ENCODE measurements around the gene PLS3. TPM values are rescaled to one million over a fixed set of nuclear protein-coding genes. Genes with fewer than 3 reads are reported as not detected.

The PLS3 gene
- polyA plus RNA-seq, 1 donor = 70.8 TPM

DNA sequence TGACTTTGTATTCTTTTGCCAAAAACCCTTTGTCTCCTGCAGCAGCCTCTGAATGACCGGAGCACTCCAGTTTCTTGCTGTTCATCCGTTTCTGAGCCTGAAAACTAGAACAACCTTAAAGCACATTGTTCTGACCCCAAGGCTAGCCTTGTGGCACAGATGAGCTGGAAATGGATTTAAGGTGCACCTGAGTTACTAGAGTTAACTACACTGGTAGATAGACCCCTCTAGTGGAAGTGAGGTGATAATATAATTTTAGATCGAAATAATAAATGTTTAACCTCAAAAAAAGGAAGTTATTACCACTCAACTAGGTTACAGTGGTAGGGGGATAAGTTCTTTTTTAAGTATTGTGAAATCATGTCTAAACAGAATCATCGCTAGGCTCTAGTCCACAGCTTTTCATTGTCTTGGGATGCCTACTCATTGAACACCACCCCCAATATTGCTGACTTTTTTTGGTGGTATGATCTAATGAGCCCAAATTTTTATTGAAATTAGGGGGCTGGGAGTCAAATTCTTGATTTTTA lies 2.7 kb downstream of the PLS3 start:
- no peaks in the 10 kb centered on the region for H3K9me3 ChIP-seq (ENCODE audit: control insufficient read depth, low read depth, low read length)
- H3K27ac ChIP-seq (ENCODE audit: low read length) = no peak overlapping the region
- WGBS (ENCODE audit: insufficient coverage, low lambda C conversion rate) = no CpG with 5 or more reads among the region's 4 CpGs
- peaks cover 2% of the 10 kb centered on the region for H3K4me1 ChIP-seq (ENCODE audit: control insufficient read depth, insufficient read depth, low read length)
- H3K27me3 ChIP-seq (ENCODE audit: control insufficient read depth, insufficient read depth, low read length) = no peaks in the 10 kb centered on the region
- no peak for DNase-seq
- H3K4me3 ChIP-seq (ENCODE audit: low read length) = no peak overlapping the region
- H3K36me3 ChIP-seq (ENCODE audit: control insufficient read depth, insufficient read depth, low read length) = no peaks in the 10 kb centered on the region

DNA sequence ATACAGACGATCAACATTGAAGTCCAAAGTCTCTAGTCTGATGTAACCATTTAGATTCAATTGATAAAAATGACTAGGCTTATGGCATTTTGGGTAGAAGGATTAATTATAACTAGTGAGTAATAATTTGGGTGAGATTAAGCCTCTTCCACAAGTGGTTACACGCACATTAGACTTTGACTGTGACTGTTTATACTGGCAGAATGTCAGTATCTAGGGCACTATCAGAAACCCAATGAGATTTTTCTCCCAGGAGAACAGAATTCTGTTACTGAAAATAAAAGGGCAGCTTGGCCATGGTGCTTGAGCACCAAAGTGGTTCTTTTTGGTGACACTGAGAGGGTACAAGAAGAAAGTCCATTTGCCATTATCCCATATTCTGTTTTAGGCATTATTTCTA lies 3.3 kb downstream of the PLS3 start:
- H3K27ac ChIP-seq (ENCODE audit: low read length) = no peak overlapping the region
- no CpG with 5 or more reads among the region's 2 CpGs for WGBS (ENCODE audit: insufficient coverage, low lambda C conversion rate)

DNA sequence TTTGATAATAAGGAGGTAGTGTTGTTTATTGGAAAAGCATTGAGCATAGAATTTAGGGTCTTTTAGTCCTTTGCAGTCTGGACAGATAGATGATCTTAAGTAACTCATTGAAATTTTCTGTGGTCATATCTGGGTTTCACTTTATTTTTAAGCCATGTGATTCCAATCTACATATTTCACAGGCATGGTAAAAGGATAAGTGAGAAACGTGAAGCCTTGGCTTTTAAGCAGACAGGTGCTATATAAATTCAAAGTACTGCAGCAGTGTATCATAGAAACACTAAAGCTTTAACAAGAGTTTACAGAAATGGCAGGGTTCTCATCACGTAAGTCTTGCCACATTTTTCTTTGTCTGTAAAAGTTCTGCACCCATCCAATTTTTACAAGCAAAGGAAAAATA lies 4.9 kb downstream of the PLS3 start:
- no peaks in the 10 kb centered on the region for H3K36me3 ChIP-seq (ENCODE audit: control insufficient read depth, insufficient read depth, low read length)
- H3K27me3 ChIP-seq (ENCODE audit: control insufficient read depth, insufficient read depth, low read length) = no peaks in the 10 kb centered on the region
- H3K4me1 ChIP-seq (ENCODE audit: control insufficient read depth, insufficient read depth, low read length) = peaks cover 2% of the 10 kb centered on the region
- H3K4me3 ChIP-seq (ENCODE audit: low read length) = no peak overlapping the region
- no CpG with 5 or more reads among the region's 2 CpGs for WGBS (ENCODE audit: insufficient coverage, low lambda C conversion rate)
- H3K27ac ChIP-seq (ENCODE audit: low read length) = no peak overlapping the region
- H3K9me3 ChIP-seq (ENCODE audit: control insufficient read depth, low read depth, low read length) = no peaks in the 10 kb centered on the region
- DNase-seq = no peak

More for the DNA sequence above, 3.3 kb downstream of the PLS3 start:
- Histone ChIP-seq H3K36me3 (ENCODE audit: control insufficient read depth, insufficient read depth, low read length) (no peaks in the 10 kb centered on the region), H3K4me3 (ENCODE audit: low read length) (no peak overlapping the region), H3K9me3 (ENCODE audit: control insufficient read depth, low read depth, low read length) (no peaks in the 10 kb centered on the region), H3K4me1 (ENCODE audit: control insufficient read depth, insufficient read depth, low read length) (peaks cover 2% of the 10 kb centered on the region), H3K27me3 (ENCODE audit: control insufficient read depth, insufficient read depth, low read length) (no peaks in the 10 kb centered on the region)
- no peak for DNase-seq

DNA sequence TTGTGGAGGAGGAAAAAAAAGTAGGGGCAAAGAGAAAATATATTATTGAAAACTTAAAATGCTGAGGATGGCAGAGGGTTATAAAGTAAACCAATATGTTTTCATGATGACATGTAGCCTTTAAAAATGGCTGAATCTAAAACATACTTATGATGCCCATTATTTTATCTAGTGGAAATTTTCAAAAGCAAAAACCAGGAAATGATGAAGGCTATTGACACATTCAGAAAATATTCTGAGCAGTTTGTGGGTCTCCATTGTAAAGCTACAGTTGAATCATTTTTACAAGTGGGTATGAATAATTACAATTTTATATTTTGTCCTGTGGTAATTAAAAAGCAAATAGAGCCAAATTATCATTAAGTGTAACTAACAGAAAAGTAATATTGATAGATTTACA lies 10.7 kb downstream of the PLS3 start:
- no peaks in the 10 kb centered on the region for H3K36me3 ChIP-seq (ENCODE audit: control insufficient read depth, insufficient read depth, low read length)
- no peak overlapping the region for H3K4me3 ChIP-seq (ENCODE audit: low read length)
- H3K4me1 ChIP-seq (ENCODE audit: control insufficient read depth, insufficient read depth, low read length) = no peaks in the 10 kb centered on the region
- no peaks in the 10 kb centered on the region for H3K27me3 ChIP-seq (ENCODE audit: control insufficient read depth, insufficient read depth, low read length)
- DNase-seq = no peak
- H3K27ac ChIP-seq (ENCODE audit: low read length) = no peak overlapping the region
- H3K9me3 ChIP-seq (ENCODE audit: control insufficient read depth, low read depth, low read length) = no peaks in the 10 kb centered on the region

DNA sequence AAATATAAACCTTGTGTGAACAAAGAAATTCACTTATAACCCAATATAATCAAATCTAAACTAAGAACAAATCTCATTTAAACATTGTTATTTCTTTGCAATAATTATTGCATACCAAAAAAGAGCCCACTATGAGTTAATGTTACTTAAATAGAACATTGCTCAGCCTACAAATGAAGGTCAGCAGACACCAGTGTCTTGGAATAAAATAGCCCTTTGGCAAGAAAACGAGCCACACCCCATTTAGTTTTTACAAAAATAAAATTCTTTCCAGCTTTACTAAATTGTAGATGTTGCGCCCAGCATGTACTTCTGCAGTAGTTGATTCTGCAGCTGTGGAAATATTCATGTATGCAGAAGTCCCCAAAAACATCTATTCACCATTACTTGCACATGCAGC lies 12.2 kb downstream of the PLS3 start:
- no peak for DNase-seq
- H3K4me3 ChIP-seq (ENCODE audit: low read length) = no peak overlapping the region
- H3K4me1 ChIP-seq (ENCODE audit: control insufficient read depth, insufficient read depth, low read length) = no peaks in the 10 kb centered on the region
- no peak overlapping the region for H3K27ac ChIP-seq (ENCODE audit: low read length)
- no peaks in the 10 kb centered on the region for H3K36me3 ChIP-seq (ENCODE audit: control insufficient read depth, insufficient read depth, low read length)
- H3K9me3 ChIP-seq (ENCODE audit: control insufficient read depth, low read depth, low read length) = no peaks in the 10 kb centered on the region
- WGBS (ENCODE audit: insufficient coverage, low lambda C conversion rate) = no CpG with 5 or more reads among the region's 2 CpGs
- H3K27me3 ChIP-seq (ENCODE audit: control insufficient read depth, insufficient read depth, low read length) = no peaks in the 10 kb centered on the region

DNA sequence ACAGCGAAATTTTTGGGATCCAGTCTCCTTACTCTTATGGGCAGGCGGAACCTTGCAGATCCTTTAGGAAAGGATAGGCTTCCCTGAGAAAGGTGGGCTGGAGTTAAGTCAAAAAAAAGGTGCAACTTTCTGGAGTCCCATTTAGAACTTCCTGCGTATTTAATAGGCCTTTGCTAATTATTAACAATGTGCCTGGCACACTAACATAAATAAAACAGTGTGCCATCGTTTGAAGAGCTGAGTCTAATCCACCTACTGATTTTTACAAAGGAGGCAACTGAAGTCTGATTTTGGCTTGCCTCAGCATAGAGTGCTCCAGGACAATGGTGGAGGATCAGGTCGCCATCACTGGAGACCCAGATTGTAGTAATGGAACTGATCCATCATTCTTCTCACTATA lies 15.7 kb downstream of the PLS3 start:
- no CpG with 5 or more reads among the region's 5 CpGs for WGBS (ENCODE audit: insufficient coverage, low lambda C conversion rate)
- no peaks in the 10 kb centered on the region for H3K27me3 ChIP-seq (ENCODE audit: control insufficient read depth, insufficient read depth, low read length)
- no peak overlapping the region for H3K27ac ChIP-seq (ENCODE audit: low read length)
- no peaks in the 10 kb centered on the region for H3K9me3 ChIP-seq (ENCODE audit: control insufficient read depth, low read depth, low read length)
- no peaks in the 10 kb centered on the region for H3K4me1 ChIP-seq (ENCODE audit: control insufficient read depth, insufficient read depth, low read length)
- no peak for DNase-seq
- no peak overlapping the region for H3K4me3 ChIP-seq (ENCODE audit: low read length)
- H3K36me3 ChIP-seq (ENCODE audit: control insufficient read depth, insufficient read depth, low read length) = no peaks in the 10 kb centered on the region

DNA sequence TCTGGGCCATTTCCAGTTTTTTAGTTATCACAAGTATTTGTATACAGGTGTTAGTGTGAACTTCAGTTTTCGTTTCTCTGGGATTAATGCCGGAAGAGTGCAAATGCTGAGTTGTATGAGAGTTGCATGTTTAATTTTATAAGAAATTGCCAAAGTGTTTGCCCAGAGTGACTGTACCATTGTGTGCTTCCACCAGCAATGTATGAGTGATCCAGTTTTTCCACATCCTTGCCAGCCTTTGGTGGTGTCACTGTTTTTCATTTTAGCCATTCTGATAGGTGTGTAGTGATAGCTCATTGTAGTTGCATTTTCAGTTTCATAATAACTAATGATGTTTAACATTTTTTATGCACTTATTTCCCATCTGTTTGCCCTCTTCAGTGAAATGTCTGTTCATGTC lies 18.4 kb downstream of the PLS3 start:
- Histone ChIP-seq H3K4me1 (ENCODE audit: control insufficient read depth, insufficient read depth, low read length) (no peaks in the 10 kb centered on the region), H3K27me3 (ENCODE audit: control insufficient read depth, insufficient read depth, low read length) (no peaks in the 10 kb centered on the region), H3K27ac (ENCODE audit: low read length) (no peak overlapping the region), H3K36me3 (ENCODE audit: control insufficient read depth, insufficient read depth, low read length) (no peaks in the 10 kb centered on the region), H3K4me3 (ENCODE audit: low read length) (no peak overlapping the region), H3K9me3 (ENCODE audit: control insufficient read depth, low read depth, low read length) (no peaks in the 10 kb centered on the region)
- WGBS (ENCODE audit: insufficient coverage, low lambda C conversion rate) = no CpG with 5 or more reads among the region's 2 CpGs
- DNase-seq = no peak

DNA sequence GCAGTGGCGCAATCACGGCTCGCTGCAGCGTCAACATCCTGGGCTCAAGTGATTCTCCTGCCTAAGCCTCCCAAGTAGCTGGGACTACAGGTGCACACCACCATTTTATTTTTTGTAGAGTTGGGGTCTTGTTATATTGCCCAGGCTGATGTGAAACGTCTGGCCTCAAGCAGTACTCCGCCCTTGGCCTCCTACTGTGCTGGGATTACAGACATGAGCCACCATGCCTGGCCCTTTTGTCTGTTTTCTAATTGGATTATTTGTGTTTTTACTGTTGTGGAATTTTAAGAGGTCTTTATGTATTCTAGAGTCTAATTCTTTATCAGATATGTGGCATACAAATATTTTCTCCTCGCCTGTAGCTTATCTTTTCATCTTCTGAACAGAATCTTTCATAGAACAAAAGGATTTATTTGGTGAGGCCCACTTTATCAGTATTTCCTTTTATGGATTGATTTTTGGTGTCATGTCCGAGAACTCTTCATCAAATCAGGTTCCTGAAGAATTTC lies 18.9 kb downstream of the PLS3 start:
- Histone ChIP-seq H3K27ac (ENCODE audit: low read length) (no peak overlapping the region), H3K27me3 (ENCODE audit: control insufficient read depth, insufficient read depth, low read length) (no peaks in the 10 kb centered on the region), H3K9me3 (ENCODE audit: control insufficient read depth, low read depth, low read length) (no peaks in the 10 kb centered on the region), H3K4me1 (ENCODE audit: control insufficient read depth, insufficient read depth, low read length) (no peaks in the 10 kb centered on the region), H3K4me3 (ENCODE audit: low read length) (no peak overlapping the region), H3K36me3 (ENCODE audit: control insufficient read depth, insufficient read depth, low read length) (no peaks in the 10 kb centered on the region)
- no CpG with 5 or more reads among the region's 8 CpGs for WGBS (ENCODE audit: insufficient coverage, low lambda C conversion rate)
- DNase-seq = no peak

DNA sequence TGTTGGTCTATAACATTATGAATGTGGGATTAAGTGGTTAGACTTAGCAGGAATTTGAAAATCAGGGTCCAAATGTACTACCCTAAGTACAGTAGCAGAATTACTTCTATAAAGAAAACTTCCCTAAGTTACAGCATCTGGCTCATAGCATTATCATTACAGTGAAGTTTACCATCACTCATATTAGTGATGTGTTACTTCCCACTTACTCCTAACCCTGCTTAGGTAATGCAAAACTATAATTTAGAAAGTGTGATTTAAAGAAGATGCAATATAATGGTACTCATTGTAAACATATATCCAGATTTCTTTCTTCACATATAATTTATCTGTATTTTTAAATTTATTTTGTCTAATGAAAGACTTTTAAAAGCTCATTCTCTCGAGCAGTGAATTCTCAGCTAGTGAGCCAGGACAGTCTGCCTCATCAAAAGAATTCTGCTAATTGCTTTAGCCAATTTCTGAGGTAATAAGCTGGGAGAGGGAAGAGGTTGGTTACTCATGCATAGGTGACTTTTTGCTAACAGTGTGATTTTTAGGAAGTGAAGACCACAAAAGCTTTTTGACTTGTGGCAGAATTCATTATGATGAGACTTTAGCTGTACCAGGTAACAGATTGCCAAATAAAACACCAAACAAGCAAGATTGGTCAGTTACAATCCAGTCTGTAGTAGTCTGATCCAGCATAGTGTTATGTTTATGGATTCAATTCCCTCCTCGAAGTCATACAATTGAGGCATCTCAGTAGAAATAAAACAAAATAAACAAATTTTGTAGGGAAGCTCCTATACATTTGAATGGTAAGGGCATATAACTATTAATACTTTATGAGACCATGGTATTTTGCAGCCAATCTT lies 21.0 kb downstream of the PLS3 start:
- no peak for DNase-seq
- no CpG with 5 or more reads among the region's 2 CpGs for WGBS (ENCODE audit: insufficient coverage, low lambda C conversion rate)
- Histone ChIP-seq H3K9me3 (ENCODE audit: control insufficient read depth, low read depth, low read length) (no peaks in the 10 kb centered on the region), H3K27ac (ENCODE audit: low read length) (no peak overlapping the region), H3K4me3 (ENCODE audit: low read length) (no peak overlapping the region), H3K4me1 (ENCODE audit: control insufficient read depth, insufficient read depth, low read length) (no peaks in the 10 kb centered on the region), H3K27me3 (ENCODE audit: control insufficient read depth, insufficient read depth, low read length) (no peaks in the 10 kb centered on the region), H3K36me3 (ENCODE audit: control insufficient read depth, insufficient read depth, low read length) (no peaks in the 10 kb centered on the region)

DNA sequence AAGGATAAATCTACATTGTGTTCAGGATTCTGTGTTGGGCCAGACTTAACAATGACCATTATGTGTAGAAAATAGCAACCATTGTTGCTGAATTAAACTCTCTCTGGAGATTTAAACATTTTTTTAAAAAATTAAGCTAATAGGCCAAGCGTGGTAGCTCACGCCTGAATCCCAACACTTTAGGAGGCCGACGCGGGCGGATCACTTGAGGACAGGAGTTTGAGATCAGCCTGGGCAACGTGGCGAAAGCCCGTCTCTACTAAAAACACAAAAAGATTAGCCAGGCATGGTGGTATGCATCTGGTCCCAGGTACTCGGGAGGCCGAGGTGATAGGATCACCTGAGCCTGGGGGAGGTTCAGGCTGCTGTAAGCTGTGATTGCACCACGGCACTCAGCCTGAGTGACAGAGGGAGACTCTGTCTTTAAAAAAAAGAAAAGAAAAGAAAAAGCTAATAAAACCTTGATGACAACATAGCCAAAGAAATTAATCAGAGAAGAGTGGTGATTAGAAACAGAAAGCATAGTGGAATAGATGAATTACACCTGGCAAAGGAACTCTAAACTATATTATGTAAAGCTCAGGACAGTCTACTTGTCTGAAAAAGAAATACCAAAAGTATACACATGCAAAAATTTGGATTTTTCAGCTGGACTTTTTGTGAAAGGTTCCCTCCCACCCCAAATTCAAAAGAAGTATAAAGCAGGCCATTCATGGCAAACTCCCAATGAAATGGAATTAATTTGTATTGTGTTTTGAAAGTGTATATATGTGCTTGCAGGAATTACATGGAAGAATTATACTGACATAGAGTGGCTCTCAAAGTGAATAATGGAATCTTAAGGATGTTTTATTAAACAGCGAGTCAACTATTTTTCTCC lies 21.9 kb downstream of the PLS3 start:
- H3K27ac ChIP-seq (ENCODE audit: low read length) = no peak overlapping the region
- WGBS (ENCODE audit: insufficient coverage, low lambda C conversion rate) = no CpG with 5 or more reads among the region's 13 CpGs

More for the DNA sequence above, 21.9 kb downstream of the PLS3 start:
- no peaks in the 10 kb centered on the region for H3K27me3 ChIP-seq (ENCODE audit: control insufficient read depth, insufficient read depth, low read length)
- DNase-seq = peak in 1 of 2 donors; percentile 5
- H3K4me1 ChIP-seq (ENCODE audit: control insufficient read depth, insufficient read depth, low read length) = no peaks in the 10 kb centered on the region
- no peaks in the 10 kb centered on the region for H3K9me3 ChIP-seq (ENCODE audit: control insufficient read depth, low read depth, low read length)
- no peak overlapping the region for H3K4me3 ChIP-seq (ENCODE audit: low read length)
- no peaks in the 10 kb centered on the region for H3K36me3 ChIP-seq (ENCODE audit: control insufficient read depth, insufficient read depth, low read length)
